ENCODE measurements around the gene MNX1. TPM values are rescaled to one million over a fixed set of nuclear protein-coding genes. Genes with fewer than 3 reads are reported as not detected.

MNX1 gene
- total and polyA plus RNA-seq, 2 donors (not counting 3 experiments of a cell fraction or from before 2014, with no cell fraction given): not detected

DNA sequence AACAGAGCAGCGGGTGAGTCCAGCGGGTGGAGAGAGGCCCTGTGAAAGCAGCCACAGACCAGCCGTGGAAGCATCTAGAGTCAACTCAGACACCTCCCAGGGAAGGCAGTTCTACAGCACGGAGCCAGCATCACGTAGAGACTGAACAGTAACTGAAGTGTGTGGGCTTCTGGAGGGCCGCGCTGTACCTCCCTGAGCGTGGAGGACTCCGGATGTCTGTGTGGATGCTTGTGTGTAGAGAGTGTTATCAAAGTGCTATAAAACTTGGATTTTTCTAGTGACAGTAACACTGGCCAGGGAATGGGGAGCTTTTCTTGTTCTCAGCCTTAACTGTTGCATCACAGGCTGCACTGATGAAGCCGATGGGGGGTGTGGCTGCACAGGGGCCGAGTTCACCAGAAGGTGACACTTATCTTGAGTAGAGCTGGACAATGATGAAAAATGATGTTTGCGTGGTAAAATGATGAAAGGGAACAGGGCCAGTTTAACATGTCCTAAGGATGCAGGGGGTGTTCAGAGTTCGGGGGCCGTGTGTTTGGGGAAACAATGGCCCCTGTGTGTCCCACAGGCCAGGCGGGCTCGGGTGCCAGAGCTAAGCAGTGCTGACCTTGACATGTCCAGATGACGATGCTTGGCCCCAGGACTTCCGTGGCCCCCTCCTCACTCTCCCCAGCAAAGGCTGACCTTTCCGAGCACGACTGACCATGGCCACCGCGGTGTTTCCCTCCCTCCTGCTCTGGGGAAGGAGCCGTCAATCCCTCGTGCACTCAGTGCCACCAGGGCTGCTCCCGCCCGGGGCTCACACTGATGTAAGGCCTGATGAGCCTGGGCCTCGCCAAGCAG is 21.9 kb downstream of the MNX1 start:
- H3K9me3 ChIP-seq (replicated peaks; ENCODE audit: control insufficient read depth, insufficient read depth, low read length): no peaks in the 10 kb centered on the region
- no peak overlapping the region for H2AFZ ChIP-seq (ENCODE audit: low read depth, low read length)
- H3K9ac ChIP-seq (replicated peaks; ENCODE audit: extremely low read depth, insufficient read depth, low read length): no peak overlapping the region
- H3K27ac ChIP-seq (ENCODE audit: insufficient read depth, low read depth, low read length): no peak overlapping the region
- POLR2A ChIA-PET: no interaction called here
- H3K9me1 ChIP-seq (replicated peaks; ENCODE audit: control insufficient read depth, extremely low read depth, insufficient read depth, low read length): no peaks in the 10 kb centered on the region
- FAIRE-seq (no peak), DNase-seq (ENCODE audit: low read depth, low spot score) (no peak)
- H3K4me2 ChIP-seq (ENCODE audit: insufficient read depth, low read length): no peak overlapping the region
- BruUV-seq (replicated peaks): no TSS peak
- CTCF ChIA-PET: no interaction called here
- dilution Hi-C loops (cut with MboI; ENCODE audit: extremely low pct_ligation_motif_present, low sequenced_read_pairs): no loop called here
- no peaks in the 10 kb centered on the region for H3K36me3 ChIP-seq (ENCODE audit: control insufficient read depth in 2 of 2, extremely low read depth in 1 of 2, insufficient read depth in 2 of 2, low read length in 2 of 2)
- peaks cover 3 to 4% of the 10 kb centered on the region in 2 experiments for H3K27me3 ChIP-seq (ENCODE audit: control insufficient read depth in 2 of 2, insufficient read depth in 2 of 2, low read length in 2 of 2)
- H3K4me1 ChIP-seq (ENCODE audit: control insufficient read depth, extremely low read depth, insufficient read depth, low read length): no peaks in the 10 kb centered on the region
- no peaks in the 10 kb centered on the region for H4K20me1 ChIP-seq (replicated peaks; ENCODE audit: control insufficient read depth, extremely low read depth, insufficient read depth, low read length)
- TF ChIP-seq EZH2 (IDR thresholded peaks at IDR 0.05; ENCODE audit: borderline replicate concordance, low read depth, low read length, severe bottlenecking) (no peak), FOS (IDR thresholded peaks at IDR 0.05; ENCODE audit: borderline replicate concordance, insufficient read depth, low read length) (no peak), GATA2 (IDR thresholded peaks at IDR 0.05; ENCODE audit: insufficient read depth, insufficient read length, low read depth, low read length) (no peak), POLR2AphosphoS5 (IDR thresholded peaks at IDR 0.05; ENCODE audit: insufficient read depth, low read depth, low read length) (no peak), JUN (IDR thresholded peaks at IDR 0.05; ENCODE audit: borderline replicate concordance, insufficient read depth, insufficient read length, low read depth) (no peak), POLR2A (IDR thresholded peaks at IDR 0.05; ENCODE audit: low read depth, low read length) (no peak), CTCF (IDR thresholded peaks at IDR 0.05; ENCODE audit: extremely low read depth in 1 of 2, insufficient read depth in 1 of 2, low read depth in 1 of 2, low read length in 2 of 2) (no peak)
- TF ChIP-seq, protein P1, sequence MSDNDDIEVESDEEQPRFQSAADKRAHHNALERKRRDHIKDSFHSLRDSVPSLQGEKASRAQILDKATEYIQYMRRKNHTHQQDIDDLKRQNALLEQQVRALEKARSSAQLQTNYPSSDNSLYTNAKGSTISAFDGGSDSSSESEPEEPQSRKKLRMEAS (IDR thresholded peaks at IDR 0.05; ENCODE audit: insufficient read depth, insufficient read length): no peak
- no peaks in the 10 kb centered on the region for H3K79me2 ChIP-seq (ENCODE audit: control insufficient read depth, insufficient read depth, low read length)
- intact Hi-C loops (cut with micrococcal nuclease): no loop called here
- no peak overlapping the region for H3K4me3 ChIP-seq (replicated peaks in 1 of 3; ENCODE audit: insufficient read depth in 1 of 3, low read depth in 1 of 3, low read length in 3 of 3)

Data from endothelial cell of umbilical vein (primary cell).